Upper lobe of left lung (tissue), 4 donors: Measurements from ENCODE around the gene MID2.

Source experiments
- CTCF ChIP-seq, 6 experiments: fragments of 450-650 bp in 4 of 6; fragments of 200-600 bp in 2 of 6; sonication (generic) in 2 of 6; IDR thresholded peaks; one replicate each; pipeline ENCODE4 v1.5.1; 2016 to 2019; ENCODE audit warnings: antibody characterized with exemption in 6 of 6
- EP300 ChIP-seq, 4 donors: sonication (generic); formaldehyde crosslinking; IDR thresholded peaks; one replicate each; pipeline ENCODE4 v1.5.1; 2017; ENCODE audit warnings: antibody characterized with exemption in 4 of 4, control low read depth in 2 of 4
- POLR2AphosphoS5 ChIP-seq, 2 donors: sonication (generic); formaldehyde crosslinking; IDR thresholded peaks; one replicate each; pipeline ENCODE4 v1.5.1; 2017; ENCODE audit warnings: antibody characterized with exemption in 2 of 2

- TF ChIP-seq POLR2AphosphoS5 (IDR thresholded peaks at IDR 0.05): no peak
- TF ChIP-seq CTCF (IDR thresholded peaks at IDR 0.05): no peak
- TF ChIP-seq EP300 (IDR thresholded peaks at IDR 0.05): no peak
Observed at GRCh38 chrX:107823042-107823441, 2.6 kb upstream of the MID2 start.
